HG02798 (cell line): ENCODE measurements around the gene KRT33A.

Experiments used
- ATAC-seq: cut with Tn5 transposase; IDR thresholded peaks from one replicate; pipeline ENCODE4 v1.9.1; 2021; ENCODE audit warnings: mild to moderate bottlenecking; ENCODE audit not compliant: unreplicated experiment, poor library complexity

KRT33A gene

DNA sequence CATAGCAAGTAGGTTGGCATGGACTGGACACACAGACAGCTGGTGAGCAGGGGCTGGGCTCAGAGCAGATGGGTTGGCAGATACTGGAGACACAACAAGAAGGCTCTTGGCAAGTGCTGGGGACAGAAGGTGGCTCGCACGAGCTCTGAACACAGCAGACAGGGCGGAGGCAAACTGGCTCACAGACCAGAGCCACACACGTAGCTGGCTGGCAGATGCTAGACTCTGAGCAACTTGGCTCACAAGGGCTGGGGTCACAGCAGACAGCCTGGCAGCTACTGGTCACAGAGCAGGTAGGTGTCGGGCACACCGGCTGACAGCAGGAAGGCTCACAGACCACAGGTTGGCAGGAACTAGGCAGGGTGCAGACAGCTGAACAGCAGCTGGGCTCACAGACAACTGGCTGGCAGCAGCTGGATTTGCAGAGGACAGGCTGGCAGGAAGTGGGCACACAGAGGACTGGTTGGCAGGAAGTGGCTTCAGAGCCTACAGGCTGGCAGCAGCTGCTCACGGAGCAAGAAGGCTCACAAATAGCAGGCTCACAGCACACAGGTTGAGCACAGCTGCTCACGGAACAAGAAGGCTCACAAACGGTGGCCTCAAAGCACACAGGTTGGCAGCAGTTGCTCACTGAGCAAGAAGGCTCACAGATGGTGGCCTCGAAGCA lies 42.2 kb downstream of the KRT33A start:
- no peak for ATAC-seq

DNA sequence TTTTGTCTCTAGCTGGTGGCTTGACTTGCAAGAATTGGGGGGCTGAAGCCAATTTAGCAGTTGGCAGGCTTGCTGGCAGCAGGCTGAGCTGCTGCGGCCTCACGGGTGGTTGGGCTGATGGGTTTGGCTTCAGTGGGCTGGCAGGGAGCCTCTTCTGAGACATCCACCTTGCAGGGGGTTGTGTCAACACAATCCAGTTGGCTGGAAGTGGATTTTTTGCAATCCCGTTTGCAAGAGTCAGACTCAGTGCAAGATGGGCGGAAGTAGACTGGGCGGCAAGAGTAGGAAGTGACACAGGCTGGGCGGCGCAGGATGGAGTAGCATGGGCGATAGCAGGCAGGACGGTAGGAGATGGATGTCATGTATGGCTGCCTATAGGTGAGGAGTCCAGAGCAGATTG lies 43.0 kb downstream of the KRT33A start:
- ATAC-seq, result no peak

DNA sequence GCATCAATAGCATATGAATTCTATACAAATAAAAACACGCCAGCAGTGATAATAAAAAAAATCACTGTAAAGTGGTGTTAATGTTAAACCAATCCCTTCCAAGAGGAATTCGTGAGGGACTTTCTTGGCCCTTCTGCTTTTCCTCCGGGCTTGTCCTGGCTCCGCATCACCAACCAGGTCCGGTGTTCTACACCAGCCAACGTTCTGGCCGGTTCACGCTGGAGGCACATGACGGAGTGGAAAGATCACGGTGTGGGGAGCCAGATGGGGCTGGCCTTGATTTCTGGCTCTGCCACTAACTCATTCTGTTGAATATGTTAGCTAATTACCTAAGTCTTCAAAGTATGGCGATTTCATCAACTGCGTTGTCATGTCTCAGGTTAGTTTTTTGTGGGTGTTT lies 46.5 kb downstream of the KRT33A start:
- no peak for ATAC-seq

DNA sequence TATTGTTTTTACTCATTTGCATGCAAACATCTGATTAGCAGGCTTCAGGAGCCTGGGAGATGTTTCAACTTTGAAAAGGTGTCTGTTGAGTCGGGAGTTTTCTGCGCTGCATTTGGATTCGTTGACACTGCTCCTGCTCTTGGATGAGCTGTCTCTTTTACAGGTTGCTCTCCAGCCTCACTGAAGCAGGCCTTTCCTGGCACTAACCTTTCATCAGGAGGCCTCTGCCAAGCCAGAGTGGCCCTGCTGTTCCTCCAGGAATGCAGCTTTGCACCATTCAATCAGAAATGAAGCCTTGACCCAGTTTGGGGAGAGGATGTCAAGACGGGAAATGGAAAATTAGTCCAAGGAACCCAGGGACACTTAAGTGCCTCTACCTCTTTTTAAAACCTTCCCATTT lies 47.6 kb downstream of the KRT33A start:
- ATAC-seq, result no peak

DNA sequence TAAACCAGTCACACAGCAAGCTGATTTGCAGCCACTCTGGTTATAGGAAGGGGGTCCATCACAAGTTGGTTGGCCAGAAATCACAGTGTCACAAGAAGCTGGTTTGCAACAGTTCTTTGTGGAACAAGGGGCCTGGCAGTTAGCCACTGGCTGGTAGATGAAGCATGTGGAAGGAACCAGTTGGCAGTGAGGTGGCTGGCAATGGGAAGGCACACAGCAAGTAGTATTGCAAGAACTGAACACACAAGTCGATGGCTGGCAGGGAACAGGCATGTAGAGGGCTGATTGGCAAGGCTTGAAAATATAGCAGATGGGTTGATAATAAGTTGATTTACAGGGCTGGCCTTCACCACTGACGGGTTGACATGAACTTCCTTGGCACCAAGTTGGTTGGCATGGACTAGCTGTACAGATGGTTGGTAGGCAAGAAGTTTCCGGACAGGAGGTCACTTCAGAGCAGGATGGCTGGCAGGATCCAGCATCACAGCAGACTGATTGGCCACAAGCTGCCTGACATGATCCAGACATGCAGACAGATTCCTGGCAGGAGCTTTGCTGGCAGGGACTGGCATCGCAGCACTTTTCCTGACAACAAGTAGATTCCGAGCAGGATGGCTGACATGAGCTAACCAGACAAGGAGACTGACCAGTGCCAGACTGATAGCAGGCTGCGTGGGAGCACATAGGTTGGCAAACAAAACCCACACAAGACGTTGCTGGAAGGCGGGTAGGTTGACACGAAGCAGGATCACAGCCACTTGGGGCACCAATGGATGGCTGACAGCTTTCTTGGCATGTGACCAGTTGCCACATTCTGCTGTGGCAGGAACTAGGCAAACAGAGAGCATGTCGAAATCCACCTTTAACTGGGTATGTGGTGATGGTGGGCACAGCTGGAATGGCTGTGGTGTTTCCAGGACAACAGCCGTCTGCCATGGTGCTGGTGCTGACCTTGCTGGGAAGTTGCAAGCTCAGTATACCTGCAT lies 48.4 kb downstream of the KRT33A start, which contains the start of gene KRTAP29-1:
TSS of gene KRTAP29-1 (minus strand) at position 936 of the 986 bp plus-strand sequence. CDS start at position 936, 0 bp downstream.
- ATAC-seq, result no peak

DNA sequence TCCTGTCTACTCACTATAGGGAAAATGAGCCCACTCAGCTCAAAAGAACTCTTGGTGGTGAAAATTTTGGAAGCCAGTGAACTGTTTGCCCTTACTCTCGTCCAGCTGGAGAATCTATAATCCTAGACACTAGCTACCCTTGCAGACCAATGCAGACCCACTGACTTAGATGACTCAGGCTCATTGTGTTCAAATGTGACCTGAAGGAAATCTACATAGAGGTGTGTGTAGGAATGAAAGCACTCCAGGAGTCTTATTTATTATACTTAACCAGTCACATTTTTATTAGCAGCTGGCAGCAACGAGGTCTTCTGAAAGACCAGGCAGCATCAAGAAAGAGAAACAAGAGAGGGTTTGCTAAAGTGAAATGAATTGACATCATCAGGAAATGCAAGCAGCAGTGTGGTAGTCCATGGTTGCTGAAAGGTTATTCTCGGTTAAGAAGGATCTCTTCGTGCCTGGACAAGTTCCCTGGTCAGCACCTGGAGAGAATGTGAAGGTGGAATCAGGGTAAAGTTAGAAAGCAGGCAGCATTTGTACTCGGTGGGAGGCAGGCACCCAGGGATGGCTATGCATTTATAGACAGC lies 49.3 kb downstream of the KRT33A start:
- ATAC-seq, result no peak

DNA sequence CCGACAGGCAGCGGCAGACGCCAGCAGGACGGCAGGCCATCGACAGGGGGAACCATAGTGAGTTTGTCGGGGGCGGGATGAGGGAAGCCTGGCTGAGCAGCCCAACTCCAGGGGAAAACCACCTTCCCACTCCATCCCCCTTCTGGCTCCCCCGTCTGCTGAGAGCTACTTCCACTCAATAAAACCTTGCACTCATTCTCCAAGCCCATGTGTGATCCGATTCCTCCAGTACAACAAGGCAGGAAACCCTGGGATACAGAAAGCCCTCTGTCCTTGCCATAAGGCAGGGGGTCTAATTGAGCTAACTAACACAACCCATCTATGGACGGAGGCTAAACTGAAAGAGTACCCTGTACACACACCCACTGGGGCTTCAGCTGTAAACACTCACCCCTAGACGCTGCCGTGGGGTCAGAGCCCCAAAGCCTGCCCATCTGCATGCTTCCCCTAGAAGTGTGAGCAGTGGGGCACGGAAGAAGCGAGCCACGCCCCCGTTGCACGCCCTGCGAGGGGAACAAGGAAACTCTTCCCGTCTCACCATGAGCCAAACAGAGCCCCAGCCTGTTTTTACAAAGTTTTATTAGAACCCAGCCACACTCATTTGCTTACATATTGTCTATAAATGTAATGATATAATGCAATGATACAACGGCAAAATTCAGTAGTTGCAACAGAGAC lies 52.0 kb downstream of the KRT33A start:
- no peak for ATAC-seq

DNA sequence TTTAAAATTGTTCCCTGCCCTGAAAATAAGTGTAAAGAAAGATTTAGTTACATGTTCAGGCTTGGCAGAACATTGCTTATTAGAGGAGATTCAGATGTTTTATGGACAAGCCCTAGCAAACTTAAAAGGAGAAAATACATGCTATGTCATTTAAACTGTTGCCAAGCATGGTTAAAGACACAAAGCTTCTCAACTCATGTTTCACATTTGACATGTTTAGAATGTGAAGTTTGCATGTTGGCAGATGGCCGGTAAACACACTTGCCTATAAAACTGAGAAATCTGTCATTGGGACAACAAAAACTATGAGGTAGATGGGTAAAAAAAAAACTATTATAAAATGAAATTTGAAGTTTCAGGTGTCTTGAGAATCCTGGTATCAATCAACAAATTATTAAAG lies 53.8 kb downstream of the KRT33A start:
- ATAC-seq, result no peak
